GM21786 (cell line): ENCODE results near the gene KIAA1614.
"Not testable (repeated sequence)": the region's sequence is repeated elsewhere in the genome, so short reads cannot be mapped to it uniquely, and the experiment has no call there.

ENCODE experiments used
- ATAC-seq: cut with Tn5 transposase; IDR thresholded peaks from one replicate; pipeline ENCODE4 v1.9.1; 2021; ENCODE audit not compliant: unreplicated experiment

Gene KIAA1614

DNA sequence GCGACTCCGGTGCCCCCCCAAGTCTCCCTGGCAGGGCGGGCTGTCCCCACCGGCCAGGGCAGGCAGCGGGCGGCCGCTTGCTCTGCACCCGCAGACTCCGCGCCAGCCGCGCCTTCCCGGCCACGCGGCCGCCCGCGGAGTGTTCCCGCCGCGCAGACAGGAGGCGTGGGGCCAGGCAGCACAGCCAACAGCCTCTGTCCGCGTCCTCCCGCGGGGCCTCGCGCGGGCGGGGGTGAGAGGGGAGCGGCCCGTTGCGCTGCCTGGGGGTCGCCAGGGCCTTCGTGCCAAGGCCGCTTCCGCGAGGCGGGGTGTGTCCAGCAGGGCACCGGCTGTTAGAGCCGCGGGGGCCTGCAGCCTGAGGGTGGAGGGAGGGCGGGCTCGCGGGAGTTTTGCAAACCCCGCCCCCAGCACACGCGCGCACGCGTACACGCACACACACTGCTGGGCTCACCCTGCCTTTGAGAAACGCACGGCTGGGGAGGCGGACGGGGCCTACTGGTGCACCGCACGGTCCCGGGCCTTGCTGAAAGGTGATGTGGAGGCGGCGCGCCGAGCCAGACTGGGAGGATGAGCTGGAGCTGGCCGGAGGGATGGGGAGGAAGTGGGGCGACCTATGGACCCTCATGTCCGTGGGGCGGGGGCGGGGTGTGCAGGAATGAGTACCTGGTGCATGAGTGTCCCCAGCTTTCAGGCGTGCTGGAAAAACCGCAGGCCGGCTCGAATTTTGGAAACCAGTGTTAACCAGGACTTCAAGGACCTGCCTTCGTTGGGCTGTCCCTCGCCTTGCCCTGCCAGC is 41.5 kb downstream of the KIAA1614 start:
- ATAC-seq = peak; percentile 72

DNA sequence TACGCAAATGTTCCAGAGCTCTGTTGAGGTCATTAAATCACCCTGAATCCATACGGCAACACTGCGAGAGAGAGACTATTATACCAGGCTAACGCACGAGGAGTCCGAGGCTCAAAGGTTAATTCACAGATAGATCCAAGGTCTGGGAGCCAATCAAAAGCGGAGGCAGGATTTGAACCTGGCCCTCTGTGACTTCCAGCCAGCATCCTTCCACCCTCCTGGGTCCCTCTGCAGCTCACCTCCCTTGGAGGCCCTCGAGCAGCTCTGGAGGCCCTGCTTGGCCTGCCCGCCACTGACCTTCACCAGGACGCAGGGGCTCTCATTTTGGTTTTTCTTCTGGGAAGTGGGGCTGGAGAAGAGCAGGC is 42.1 kb downstream of the KIAA1614 start:
- ATAC-seq = no peak

DNA sequence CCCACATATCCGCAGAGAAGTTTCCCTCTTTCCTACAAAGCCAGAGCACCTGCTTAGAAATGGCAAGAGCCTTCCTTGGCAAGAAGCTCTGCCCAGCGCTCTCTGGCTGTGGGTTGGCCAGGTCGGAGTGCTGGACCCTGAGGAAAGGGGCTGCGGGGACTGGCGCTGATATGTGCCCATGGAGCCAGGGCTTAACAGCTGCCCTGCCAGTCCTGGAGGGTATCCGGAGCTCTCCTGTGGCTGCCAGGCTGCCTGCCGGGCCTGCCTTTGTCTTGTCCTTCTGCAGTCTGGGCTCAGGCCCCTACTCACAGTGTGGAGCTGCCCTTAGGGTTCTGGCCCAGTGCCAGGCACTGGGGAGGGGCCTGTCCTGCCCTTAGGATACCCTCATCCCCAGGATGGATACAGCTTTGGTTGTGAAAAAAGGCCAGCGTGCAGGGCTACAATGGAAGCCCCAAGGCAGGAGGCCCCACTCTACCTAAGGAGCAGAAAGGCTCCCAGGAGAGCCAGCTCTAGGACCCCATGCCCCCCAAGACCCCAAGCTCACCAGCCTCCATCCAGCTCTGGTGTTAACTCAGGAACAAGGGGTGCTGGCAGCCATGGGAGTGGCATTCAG is 43.4 kb downstream of the KIAA1614 start:
- no peak for ATAC-seq

DNA sequence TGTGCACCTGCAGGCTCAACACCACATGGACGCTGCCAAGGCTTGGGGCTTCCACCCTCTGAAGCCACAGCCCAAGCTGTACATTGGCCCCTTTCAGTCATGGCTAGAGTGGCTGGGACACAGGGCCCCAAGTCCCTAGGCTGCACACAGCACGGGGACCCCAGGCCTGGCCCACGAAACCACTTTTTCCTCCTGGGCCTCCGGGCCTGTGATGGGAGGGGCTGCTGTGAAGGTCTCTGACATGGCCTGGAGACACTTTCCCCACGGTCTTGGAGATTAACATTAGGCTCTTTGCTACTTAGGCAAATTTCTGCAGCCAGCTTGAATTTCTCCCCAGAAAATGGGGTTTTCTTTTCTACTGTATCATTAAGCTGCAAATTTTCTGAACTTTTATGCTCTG is 46.9 kb downstream of the KIAA1614 start:
- not testable (repeated sequence) for ATAC-seq

DNA sequence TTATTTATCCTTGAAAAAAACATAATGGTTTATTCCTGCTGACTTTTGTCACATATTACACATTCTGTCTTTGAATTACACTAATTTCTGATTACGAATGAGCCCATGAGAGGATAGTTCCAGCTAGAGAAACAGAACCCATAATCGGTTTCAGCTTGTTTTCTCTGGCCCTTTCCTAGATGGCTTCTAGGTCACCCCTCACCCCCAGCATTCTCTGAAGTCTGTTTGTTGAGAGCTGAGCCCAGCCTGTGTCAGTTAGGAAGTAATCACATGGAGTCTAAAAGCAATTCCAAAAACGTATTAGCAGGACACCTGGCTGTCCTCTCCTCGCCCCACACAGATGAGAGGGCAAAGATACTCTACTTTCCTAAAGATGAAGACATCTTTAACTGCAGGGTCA is 48.9 kb downstream of the KIAA1614 start:
- no peak for ATAC-seq

DNA sequence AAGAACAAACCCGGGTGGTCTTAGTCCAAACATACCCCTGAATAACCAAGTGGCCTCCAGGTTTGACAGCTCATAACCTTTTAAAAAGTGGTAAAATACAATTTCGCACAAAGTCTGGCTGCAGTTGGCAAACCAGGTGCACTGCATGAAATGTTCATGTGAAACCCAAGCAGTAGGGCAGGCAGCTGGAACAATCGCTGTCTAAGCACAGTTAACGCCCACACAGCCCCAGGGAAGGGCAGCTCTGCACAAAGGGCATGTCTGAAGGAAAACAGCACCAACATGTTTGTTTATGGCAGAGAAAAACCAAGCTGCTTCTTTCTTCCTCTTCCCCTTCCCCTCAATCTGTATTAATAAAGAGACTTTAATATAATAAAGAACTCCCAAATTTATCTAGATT is 49.5 kb downstream of the KIAA1614 start:
- no peak for ATAC-seq

DNA sequence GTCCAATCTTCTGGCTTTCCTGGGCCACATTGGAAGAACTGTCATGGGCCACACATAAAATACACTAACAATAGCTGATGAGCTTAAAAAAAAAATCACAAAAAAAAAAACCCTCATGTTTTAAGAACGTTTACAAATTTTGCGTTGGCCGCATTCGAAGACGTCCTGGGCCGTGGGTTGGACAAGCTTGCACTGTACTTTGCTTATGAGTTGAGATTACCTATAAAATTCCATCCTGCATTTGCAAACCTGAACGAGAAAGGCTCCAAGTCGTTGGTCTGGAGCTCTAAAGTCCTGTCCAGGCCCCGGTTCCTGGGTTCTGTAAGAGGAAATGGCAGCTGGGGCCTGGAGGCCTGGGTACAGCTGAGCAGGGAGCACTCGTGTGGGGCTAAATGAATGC is 51.4 kb downstream of the KIAA1614 start:
- no peak for ATAC-seq

DNA sequence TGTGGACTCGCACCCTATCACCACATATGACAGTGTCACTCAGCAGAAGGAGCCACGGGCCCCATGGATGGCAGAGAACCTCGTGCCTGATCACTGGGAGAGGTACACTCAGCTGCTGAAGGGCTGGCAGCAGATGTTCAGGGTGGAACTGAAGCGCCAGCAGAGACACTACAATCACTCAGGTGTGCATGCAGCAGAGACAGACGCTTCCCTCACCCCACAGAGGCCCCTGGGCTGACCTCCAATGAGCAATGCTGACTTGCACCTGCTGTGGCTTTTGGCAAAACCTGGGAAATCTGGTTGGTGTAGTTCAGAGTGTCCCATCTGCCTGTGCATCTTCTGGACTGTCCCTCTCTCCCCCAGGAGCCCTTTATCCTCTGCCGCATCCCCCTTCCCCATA is 51.9 kb downstream of the KIAA1614 start:
- ATAC-seq = no peak

DNA sequence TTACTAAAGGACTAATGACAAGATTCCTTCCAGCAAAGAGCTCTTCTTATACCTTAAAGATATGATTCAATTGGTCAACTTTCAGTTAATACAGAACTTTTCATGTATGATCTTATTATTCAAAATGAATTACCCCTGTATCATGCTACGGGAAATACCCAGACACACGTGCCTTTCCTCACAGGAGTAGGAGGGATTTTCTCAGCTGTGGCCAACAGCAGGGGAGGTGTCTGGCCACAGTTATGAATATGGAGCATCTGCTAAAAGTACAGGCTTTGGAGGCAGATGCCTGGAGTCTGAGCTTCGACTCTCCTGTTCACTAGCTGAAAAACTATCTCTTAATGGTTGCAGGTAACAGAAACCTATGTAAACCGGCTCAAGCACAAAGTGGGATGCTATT is 53.6 kb downstream of the KIAA1614 start:
- no peak for ATAC-seq

DNA sequence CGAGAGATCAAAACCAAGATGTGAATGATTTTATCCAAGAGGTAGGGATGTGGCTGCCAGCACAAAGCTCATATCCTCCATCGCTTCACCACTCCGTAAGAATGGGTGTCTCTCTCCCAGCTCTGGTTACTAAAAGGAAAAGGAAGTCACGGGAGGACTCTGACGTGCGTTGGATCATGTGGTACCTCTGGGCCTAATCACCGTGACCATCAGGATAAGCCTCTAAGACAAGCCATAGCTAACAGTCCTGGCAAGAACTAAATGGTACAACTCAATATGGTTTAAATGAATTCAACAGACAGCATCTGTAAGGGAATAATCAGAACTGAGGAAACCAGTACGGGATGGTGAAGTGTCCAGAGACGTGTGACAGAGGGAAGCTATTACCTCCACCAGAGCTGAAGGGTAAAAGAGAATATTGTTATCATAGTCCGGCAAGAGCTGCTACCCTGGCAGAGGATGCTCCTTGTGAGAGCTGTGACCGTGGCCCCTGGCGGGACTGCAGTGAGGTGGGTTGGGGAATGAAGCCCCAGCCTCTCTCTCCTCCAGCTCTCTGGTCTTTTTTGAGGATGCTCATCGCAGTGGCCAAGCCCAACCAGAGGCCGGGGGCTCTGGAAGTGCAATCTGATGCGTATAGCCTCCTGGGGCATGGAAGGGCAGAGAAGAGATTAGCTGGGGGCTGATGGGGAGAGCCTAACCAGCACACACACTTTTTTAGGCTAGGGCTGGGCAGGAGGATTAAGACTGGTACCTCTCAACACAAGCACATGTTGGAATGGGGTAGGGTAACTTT is 54.2 kb downstream of the KIAA1614 start:
- ATAC-seq = no peak

DNA sequence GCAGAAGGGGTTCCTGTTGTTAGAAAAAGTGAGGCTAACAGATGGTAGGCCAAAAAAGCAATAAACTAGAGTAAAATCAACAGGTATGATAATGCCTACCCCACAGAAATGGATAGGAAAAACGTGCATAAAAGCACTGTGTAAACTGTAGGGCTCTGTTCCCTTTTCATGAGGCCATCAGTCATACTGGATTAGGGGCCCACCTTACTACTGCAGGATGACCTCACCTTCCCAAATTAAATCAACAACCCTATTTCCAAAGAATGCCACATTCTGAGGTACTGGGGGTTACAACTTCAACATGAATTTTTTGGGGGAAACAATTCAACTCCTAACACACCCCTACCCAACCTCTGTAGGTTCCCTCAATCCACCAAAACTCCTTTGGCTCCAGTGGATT is 54.9 kb downstream of the KIAA1614 start:
- no peak for ATAC-seq

DNA sequence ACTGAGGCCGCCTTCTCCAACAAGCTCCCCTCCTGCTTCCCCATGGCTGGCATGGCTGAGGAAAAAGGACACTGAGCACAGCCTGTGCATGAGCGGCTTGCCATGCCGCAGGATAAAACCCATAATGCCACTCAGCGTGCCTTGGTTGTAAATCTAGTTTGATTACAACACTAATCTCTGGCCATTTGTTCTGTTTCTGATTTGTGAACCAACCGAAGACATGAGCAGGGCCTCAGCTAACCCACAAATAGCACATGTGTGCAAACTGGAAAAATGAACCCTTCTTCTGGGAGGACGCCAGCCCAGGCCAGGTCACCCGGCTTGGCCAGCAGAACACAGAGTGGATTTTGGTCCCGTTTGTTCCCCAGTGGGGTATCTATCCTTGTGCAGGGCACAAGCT is 56.1 kb downstream of the KIAA1614 start:
- not testable (repeated sequence) for ATAC-seq

DNA sequence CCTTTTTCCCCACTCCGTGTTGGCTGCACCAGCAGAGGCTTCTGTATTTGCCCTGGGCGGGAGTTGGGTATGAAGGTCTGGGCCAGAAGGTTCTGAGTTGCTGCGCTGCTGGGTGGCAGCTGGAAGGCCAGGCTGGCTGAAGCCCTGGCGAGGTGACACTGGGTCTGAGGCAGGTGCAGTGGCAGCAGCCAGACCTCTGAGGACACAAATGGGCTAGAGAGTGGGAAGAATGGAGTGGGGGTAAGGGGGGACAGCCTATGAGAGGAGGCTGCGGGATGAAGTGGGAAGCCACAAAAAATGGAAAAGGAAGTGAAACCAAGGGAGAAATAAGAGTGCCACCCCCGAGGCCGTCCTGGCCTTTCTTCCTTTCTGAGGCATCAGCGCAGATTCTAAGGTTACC is 56.7 kb downstream of the KIAA1614 start:
- no peak for ATAC-seq

DNA sequence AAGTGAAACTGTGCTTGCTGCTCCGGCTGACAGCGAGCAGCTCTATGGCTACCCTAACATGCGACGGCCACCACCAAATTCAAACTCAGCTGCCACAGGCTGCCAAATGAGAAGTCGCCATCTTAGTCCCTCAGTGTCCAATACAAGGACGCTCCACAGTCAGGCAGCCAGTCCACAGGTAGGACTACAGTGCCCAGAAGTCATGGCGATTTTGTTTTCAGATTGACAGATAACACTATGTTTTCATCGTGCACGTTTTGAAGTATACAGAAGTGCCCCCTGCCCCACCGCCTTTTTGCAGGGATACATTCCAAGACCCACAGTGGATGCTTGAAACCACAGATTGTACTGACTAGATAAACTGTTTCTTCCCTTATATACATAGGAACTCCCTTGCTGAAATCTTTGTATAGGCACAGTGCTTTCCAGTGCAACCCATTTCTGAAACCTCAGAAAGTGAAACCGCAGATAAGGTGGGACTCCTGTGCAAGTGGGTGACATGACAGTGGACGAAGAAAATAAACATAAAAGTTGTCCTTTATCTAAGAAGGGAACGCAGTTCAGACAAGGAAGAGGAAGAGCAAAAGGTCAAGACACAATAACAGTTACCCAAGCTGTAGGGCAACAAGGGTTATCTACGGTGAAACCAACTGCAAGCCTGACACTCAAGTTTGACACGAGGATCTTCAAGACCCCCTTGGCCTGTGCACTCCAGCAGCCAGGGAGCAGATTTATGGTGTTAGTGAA is 57.8 kb downstream of the KIAA1614 start:
- no peak for ATAC-seq

DNA sequence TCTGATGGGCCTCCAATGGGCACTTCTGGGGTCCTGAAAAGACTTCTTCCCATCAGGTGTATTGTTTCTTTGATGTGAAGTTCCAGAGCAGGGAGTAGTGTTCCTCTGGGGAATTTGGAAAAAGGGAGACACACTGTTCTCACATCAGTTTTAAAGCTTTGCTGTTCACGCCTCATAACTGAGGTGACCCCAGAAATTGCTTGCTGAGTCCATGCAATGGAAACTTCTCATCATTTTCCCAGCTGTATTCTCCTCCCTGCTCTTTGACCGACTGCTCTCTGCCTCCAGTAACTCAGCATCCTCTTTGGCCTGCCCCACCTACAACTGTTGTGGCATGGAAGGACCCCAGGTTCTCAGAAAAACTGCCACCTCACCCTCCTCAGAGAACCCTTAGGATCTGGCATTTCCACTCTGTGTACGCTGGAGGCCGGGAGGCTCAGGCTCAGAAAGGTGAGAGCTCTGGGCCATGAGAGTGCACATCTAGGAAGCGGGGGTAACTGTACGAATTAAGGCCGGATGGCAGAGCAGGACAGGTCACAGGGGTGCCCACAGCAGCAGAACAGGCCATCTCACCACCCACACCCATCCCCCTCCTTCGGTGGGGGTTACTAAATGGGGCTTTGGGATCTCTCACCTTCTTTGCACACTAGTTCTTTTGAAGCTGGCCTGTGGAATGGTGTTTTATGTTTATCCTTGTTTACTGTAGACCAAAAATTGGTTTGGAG is 58.7 kb downstream of the KIAA1614 start:
- no peak for ATAC-seq

DNA sequence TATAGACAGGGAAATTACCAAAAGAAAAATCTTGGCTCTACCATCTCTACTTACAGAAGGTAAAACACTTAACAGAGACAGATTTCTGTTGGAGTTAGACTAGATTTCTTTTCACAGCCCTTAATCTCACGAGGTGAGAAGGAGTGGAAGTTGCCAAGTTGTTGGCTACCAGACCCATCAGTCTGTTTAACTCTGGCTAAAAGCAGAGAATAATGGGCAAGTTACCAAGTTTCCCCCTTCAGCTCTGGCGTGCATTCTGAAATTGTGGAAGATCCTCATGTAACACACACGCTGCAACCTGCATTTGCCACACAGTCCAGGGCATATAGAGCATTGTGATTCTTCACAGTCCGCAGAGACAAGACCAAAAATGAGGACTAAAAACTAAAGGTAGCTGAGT is 60.7 kb downstream of the KIAA1614 start:
- no peak for ATAC-seq

DNA sequence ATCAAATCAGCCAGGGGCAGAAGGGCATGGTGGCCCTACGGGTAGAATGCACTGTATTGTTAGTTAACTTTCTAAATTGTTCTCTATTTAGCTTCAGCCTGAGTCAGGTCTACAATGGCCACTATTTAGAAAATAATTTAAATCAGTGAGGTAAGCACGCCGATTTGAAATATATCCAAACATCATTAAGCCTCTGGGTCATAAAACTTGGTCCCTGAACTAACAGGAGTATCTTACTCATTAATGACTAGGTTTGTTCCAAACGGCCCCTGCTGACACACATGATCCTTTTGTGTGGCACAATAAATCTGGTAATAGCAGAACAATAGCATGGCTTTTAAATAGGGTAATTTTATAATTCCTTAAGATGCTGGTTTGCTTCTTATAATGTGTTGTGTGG is 61.5 kb downstream of the KIAA1614 start:
- no peak for ATAC-seq

DNA sequence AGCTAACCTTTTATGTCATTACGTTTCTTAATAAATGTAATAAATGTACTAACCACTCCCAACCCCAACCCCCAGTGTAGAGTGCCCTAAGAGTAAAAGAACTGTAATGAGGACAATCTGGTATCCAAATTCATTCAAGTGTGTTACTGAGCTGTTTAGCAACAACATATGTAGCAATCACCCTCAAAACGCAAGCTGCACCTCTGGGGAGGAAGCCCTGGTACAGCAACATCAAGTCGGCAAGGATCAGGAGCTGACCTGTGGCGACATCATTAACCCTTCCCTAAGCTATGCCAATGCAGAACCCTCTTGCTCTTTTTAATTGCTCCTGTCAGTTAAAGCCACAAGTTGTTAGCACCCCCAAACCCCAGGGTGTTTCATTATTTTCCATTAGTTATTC is 62.9 kb downstream of the KIAA1614 start:
- ATAC-seq = no peak

DNA sequence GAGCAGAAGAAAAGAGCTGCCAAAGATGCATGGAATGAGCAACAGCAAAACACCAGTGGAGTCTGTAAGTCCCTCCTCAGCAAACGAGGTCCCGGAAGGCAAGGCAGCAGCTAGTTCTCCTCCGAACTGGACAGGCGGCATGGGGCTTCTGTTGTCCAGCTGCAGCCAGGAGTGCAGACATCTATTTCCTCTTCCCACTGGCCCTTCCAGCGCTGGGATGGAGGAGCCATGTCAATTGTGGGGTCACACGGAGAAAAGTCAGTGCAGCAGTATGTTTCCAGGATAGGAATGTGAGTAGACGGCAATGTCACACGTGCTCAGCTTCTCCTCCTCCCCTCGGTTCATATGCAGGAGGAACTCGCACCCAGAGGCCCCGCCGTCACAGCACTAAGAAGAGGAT is 63.5 kb downstream of the KIAA1614 start:
- ATAC-seq = no peak

DNA sequence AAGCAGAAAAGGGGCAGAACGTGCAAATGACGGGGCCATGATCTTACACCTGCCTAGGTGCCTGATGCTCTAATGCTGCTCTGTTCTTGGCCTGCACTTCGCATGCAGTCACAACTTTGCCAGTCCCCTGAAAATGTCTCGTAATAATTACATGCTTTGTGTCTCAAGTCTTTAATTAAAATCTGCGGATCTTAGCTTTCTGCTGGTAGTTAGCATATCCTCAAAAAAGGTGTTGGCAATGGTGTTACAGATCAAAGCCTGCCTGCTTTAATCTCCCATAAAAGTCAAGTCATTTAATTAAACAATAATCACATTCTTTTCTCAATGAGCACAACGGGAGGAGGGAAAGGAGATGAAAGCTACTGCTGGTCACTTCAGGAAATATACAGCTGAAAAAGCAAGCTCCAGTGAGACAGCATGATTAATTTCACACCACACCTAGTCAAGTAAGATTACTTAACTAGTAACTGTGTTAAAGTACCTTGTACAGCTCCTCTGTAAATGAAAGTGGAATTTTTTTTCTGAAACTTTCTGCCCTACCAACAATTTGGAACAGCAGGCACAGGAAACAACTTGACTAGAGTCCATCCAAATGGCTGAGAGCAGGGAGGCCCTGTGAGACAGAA is 64.1 kb downstream of the KIAA1614 start:
- ATAC-seq = no peak
